Epithelial cell of esophagus (primary cell): Measurements from ENCODE around the gene TDRD12.

Source experiments
- DNase-seq: peaks from one replicate; pipeline ENCODE4 v3.0.0; 2010; ENCODE audit warnings: low read depth
- H3K4me3 ChIP-seq: 2 replicates; pipeline ENCODE4 v1.5.1; 2011; ENCODE audit warnings: mild to moderate bottlenecking, low read length, control low read depth
- CTCF ChIP-seq: IDR thresholded peaks from 2 replicates; pipeline ENCODE4 v1.5.1; 2011; ENCODE audit warnings: low read depth, mild to moderate bottlenecking, low read length, control low read depth, inconsistent platforms; ENCODE audit not compliant: insufficient read depth; ENCODE audit errors: missing control alignments

TDRD12 gene

GRCh38 chr19:32819419-32820400 is 100.1 kb downstream of the TDRD12 start:
- H3K4me3 ChIP-seq, result no peak overlapping the region
- no peak for DNase-seq

GRCh38 chr19:32822916-32823746 is 103.6 kb downstream of the TDRD12 start:
- H3K4me3 ChIP-seq, result no peak overlapping the region
- no peak for TF ChIP-seq CTCF
- DNase-seq, result no peak

More at GRCh38 chr19:32819419-32820400, 100.1 kb downstream of the TDRD12 start:
- TF ChIP-seq CTCF, result no peak

GRCh38 chr19:32823747-32824102 is 104.2 kb downstream of the TDRD12 start:
- no peak for TF ChIP-seq CTCF
- no peak overlapping the region for H3K4me3 ChIP-seq
- DNase-seq, result no peak

GRCh38 chr19:32824191-32824751 is 104.7 kb downstream of the TDRD12 start:
- TF ChIP-seq CTCF, result no peak
- no peak overlapping the region for H3K4me3 ChIP-seq
- DNase-seq, result no peak

GRCh38 chr19:32824916-32825608 is 105.5 kb downstream of the TDRD12 start:
- H3K4me3 ChIP-seq, result no peak overlapping the region
- TF ChIP-seq CTCF, result no peak
- no peak for DNase-seq

- TF ChIP-seq CTCF, result no peak
- no peak for DNase-seq
- no peak overlapping the region for H3K4me3 ChIP-seq
These were observed 108.6 kb downstream of the TDRD12 start for GRCh38 chr19:32828139-32828538.
